ENCODE data around the gene TAB2. TPM values are rescaled to one million over a fixed set of nuclear protein-coding genes. Genes with fewer than 3 reads are reported as not detected.

The TAB2 gene
- total RNA-seq, 1 experiment from 2014 or later: 14.7 TPM

GRCh38 chr6:149436647-149437046 lies 119.1 kb downstream of the TAB2 start:
- DNase-seq: no peak
- no peak overlapping the region for H2AFZ ChIP-seq (ENCODE audit: low read length)
- intact Hi-C loops (cut with micrococcal nuclease): no loop called here
- no peak overlapping the region for H3K9ac ChIP-seq (ENCODE audit: low read length)
- no peak overlapping the region for H3K4me3 ChIP-seq (ENCODE audit: low read length)
- ChIA-PET CTCF (no interaction called here), POLR2A (ENCODE audit: unreplicated experiment) (no interaction called here)
- H3F3A ChIP-seq (ENCODE audit: low read length, unreplicated experiment): no peaks in the 10 kb centered on the region
- no peaks in the 10 kb centered on the region for H3K9me2 ChIP-seq (replicated peaks; ENCODE audit: low read length)
- no peaks in the 10 kb centered on the region for H3K36me3 ChIP-seq (ENCODE audit: low read depth, low read length)
- no peaks in the 10 kb centered on the region for H3K79me2 ChIP-seq (ENCODE audit: low read length)
- H3K27me3 ChIP-seq (ENCODE audit: low read length): no peaks in the 10 kb centered on the region
- H4K20me1 ChIP-seq (ENCODE audit: low read length): no peaks in the 10 kb centered on the region
- no peak for TF ChIP-seq EZH2 (IDR thresholded peaks at IDR 0.05; ENCODE audit: low read length, unreplicated experiment)
- TF ChIP-seq CTCF (conservative IDR thresholded peaks at IDR 0.05; ENCODE audit: low read depth, low read length): no peak
- no TSS peak for BruUV-seq (replicated peaks)
- H3K4me2 ChIP-seq (ENCODE audit: low read length): no peak overlapping the region
- H3K4me1 ChIP-seq (ENCODE audit: insufficient read depth, low read length): peaks cover 14% of the 10 kb centered on the region; the same call in 1 of the 2 replicates
- ATAC-seq: no peak
- no peaks in the 10 kb centered on the region for H3K9me3 ChIP-seq (ENCODE audit: low read length)
- no peak overlapping the region for H3K27ac ChIP-seq (ENCODE audit: low read length)

GRCh38 chr6:149437212-149437611 lies 119.7 kb downstream of the TAB2 start:
- Histone ChIP-seq H3K9me3 (ENCODE audit: low read length) (no peaks in the 10 kb centered on the region), H3F3A (ENCODE audit: low read length, unreplicated experiment) (no peaks in the 10 kb centered on the region), H3K4me2 (ENCODE audit: low read length) (no peak overlapping the region), H4K20me1 (ENCODE audit: low read length) (no peaks in the 10 kb centered on the region), H3K9ac (ENCODE audit: low read length) (no peak overlapping the region), H3K4me1 (ENCODE audit: insufficient read depth, low read length) (peaks cover 14% of the 10 kb centered on the region; the same call in 1 of the 2 replicates), H3K27me3 (ENCODE audit: low read length) (no peaks in the 10 kb centered on the region), H3K27ac (ENCODE audit: low read length) (no peak overlapping the region), H3K9me2 (replicated peaks; ENCODE audit: low read length) (no peaks in the 10 kb centered on the region), H3K36me3 (ENCODE audit: low read depth, low read length) (no peaks in the 10 kb centered on the region), H3K79me2 (ENCODE audit: low read length) (no peaks in the 10 kb centered on the region), H2AFZ (ENCODE audit: low read length) (no peak overlapping the region), H3K4me3 (ENCODE audit: low read length) (no peak overlapping the region)
- no peak for TF ChIP-seq CTCF (conservative IDR thresholded peaks at IDR 0.05; ENCODE audit: low read depth, low read length)
- no peak for DNase-seq
- no peak for ATAC-seq
- no TSS peak for BruUV-seq (replicated peaks)
- POLR2A ChIA-PET (ENCODE audit: unreplicated experiment): no interaction called here
- intact Hi-C loops (cut with micrococcal nuclease): no loop called here
- CTCF ChIA-PET: no interaction called here

GRCh38 chr6:149438855-149439254 lies 121.3 kb downstream of the TAB2 start:
- ATAC-seq (no peak), DNase-seq (no peak)
- no peak overlapping the region for H3K9ac ChIP-seq (ENCODE audit: low read length)
- BruUV-seq (replicated peaks): no TSS peak
- no peak for TF ChIP-seq CTCF (conservative IDR thresholded peaks at IDR 0.05; ENCODE audit: low read depth, low read length)
- no peak overlapping the region for H3K4me3 ChIP-seq (ENCODE audit: low read length)
- H3K9me2 ChIP-seq (replicated peaks; ENCODE audit: low read length): no peaks in the 10 kb centered on the region
- no peaks in the 10 kb centered on the region for H3F3A ChIP-seq (ENCODE audit: low read length, unreplicated experiment)
- no peaks in the 10 kb centered on the region for H3K36me3 ChIP-seq (ENCODE audit: low read depth, low read length)
- ChIA-PET POLR2A (ENCODE audit: unreplicated experiment) (interaction anchor here (0.6 kb wide), 1 partner anchor 87 kb away, joined by 4 read pairs; no protein-coding TSS in a partner anchor), CTCF (no interaction called here)
- intact Hi-C loops (cut with micrococcal nuclease): no loop called here
- no peak overlapping the region for H3K27ac ChIP-seq (ENCODE audit: low read length)
- no peaks in the 10 kb centered on the region for H4K20me1 ChIP-seq (ENCODE audit: low read length)
- peaks cover 14% of the 10 kb centered on the region; the same call in 1 of the 2 replicates for H3K4me1 ChIP-seq (ENCODE audit: insufficient read depth, low read length)
- H3K79me2 ChIP-seq (ENCODE audit: low read length): no peaks in the 10 kb centered on the region
- no peaks in the 10 kb centered on the region for H3K27me3 ChIP-seq (ENCODE audit: low read length)
- no peak overlapping the region for H2AFZ ChIP-seq (ENCODE audit: low read length)
- no peaks in the 10 kb centered on the region for H3K9me3 ChIP-seq (ENCODE audit: low read length)
- no peak overlapping the region for H3K4me2 ChIP-seq (ENCODE audit: low read length)
